PC-9 (cell line): ENCODE data around the gene MTIF2. TPM values are rescaled to one million over a fixed set of nuclear protein-coding genes. Genes with fewer than 3 reads are reported as not detected.

Experiments
- BruUV-seq: library from RNA; stranded (reverse); fragments of 400-500 nt; replicated peaks from 2 replicates; lab custom pipeline; 2021; lab: Mats Ljungman, UMichigan
- CTCF ChIA-PET: fragments of 300-600 bp; sonication (Branson Sonifier 250); formaldehyde crosslinking; loops from one replicate; lab custom pipeline; 2022; ENCODE audit warnings: antibody characterized with exemption; lab: Charles Lee
- POLR2A ChIA-PET: fragments of 300-600 bp; sonication (Branson Sonifier 250); formaldehyde crosslinking; loops from one replicate; lab custom pipeline; 2022; ENCODE audit warnings: antibody characterized with exemption; ENCODE audit not compliant: unreplicated experiment; lab: Charles Lee
- DNase-seq, 2 experiments: peaks; one replicate each; pipeline versions ENCODE4 v3.0.0 to v3.0.0-alpha.2; 2015 to 2022; ENCODE audit warnings: mixed read lengths in 1 of 2
- H2AFZ ChIP-seq: fragments of 200-600 bp; sonication (generic); 2 replicates; pipeline ENCODE4 v1.8.1; 2017; ENCODE audit warnings: antibody characterized with exemption
- H3F3A ChIP-seq: fragments of 200-600 bp; sonication (generic); 2 replicates; pipeline ENCODE4 v1.8.1; 2017; ENCODE audit warnings: antibody characterized with exemption, mild to moderate bottlenecking, low read depth; ENCODE audit not compliant: insufficient read depth
- H3K27ac ChIP-seq: fragments of 200-600 bp; sonication (generic); 2 replicates; pipeline ENCODE4 v1.6.1; 2016; ENCODE audit warnings: mixed run types
- H3K27me3 ChIP-seq: fragments of 200-600 bp; sonication (generic); 2 replicates; pipeline ENCODE4 v1.6.1; 2016; ENCODE audit warnings: low read depth, mixed run types; ENCODE audit not compliant: insufficient read depth
- H3K36me3 ChIP-seq: fragments of 200-600 bp; sonication (generic); 2 replicates; pipeline ENCODE4 v1.6.1; 2016; ENCODE audit warnings: low read depth, mixed run types
- H3K4me1 ChIP-seq: fragments of 200-600 bp; sonication (generic); replicated peaks from 2 replicates; pipeline ENCODE4 v1.6.1; 2016; ENCODE audit warnings: mixed run types; ENCODE audit not compliant: insufficient read depth
- H3K4me2 ChIP-seq: fragments of 200-600 bp; sonication (generic); 2 replicates; pipeline ENCODE4 v1.6.1; 2017; ENCODE audit warnings: mixed run types
- H3K4me3 ChIP-seq: fragments of 200-600 bp; sonication (generic); 2 replicates; pipeline ENCODE4 v1.6.1; 2016; ENCODE audit warnings: mixed run types
- H3K79me2 ChIP-seq: fragments of 200-600 bp; sonication (generic); 2 replicates; pipeline ENCODE4 v1.6.1; 2017; ENCODE audit warnings: low read depth, mixed run types
- H3K9me2 ChIP-seq: fragments of 200-600 bp; sonication (generic); 2 replicates; pipeline ENCODE4 v1.8.1; 2017; ENCODE audit warnings: mild to moderate bottlenecking; ENCODE audit not compliant: insufficient read depth
- H3K9me3 ChIP-seq: fragments of 200-600 bp; sonication (generic); 2 replicates; pipeline ENCODE4 v1.8.1; 2016; ENCODE audit warnings: low read depth; ENCODE audit not compliant: insufficient read depth
- H4K20me1 ChIP-seq: fragments of 200-600 bp; sonication (generic); 2 replicates; pipeline ENCODE4 v1.8.1; 2017; ENCODE audit not compliant: insufficient read depth
- CTCF ChIP-seq: fragments of 200-600 bp; sonication (generic); conservative IDR thresholded peaks from 2 replicates; pipeline ENCODE4 v1.6.1; 2017; ENCODE audit warnings: mixed run types, antibody characterized with exemption, mild to moderate bottlenecking, moderate library complexity
- EZH2 ChIP-seq: fragments of 200-600 bp; sonication (generic); IDR thresholded peaks from 2 replicates; pipeline ENCODE4 v1.8.0; 2017; ENCODE audit warnings: antibody characterized with exemption, low read depth
- intact Hi-C: fragments of 100-400 bp; cut with micrococcal nuclease; formaldehyde crosslinking; loops from one replicate; pipeline ENCODE4 v1.10.0; 2022; ENCODE audit not compliant: unreplicated experiment
- total RNA-seq: library from RNA; stranded (reverse); gene quantifications from 2 replicates; pipeline ENCODE4 v1.2.3, GENCODE V29; 2021

The MTIF2 gene
- total RNA-seq, 1 experiment from 2014 or later = 52.0 TPM

GRCh38 chr2:55232084-55232862, 36.8 kb downstream of the MTIF2 start, which contains the start of the genes CLHC1 and RPS27A:
Gene CLHC1 (minus strand): TSS chr2:55232293. CDS start chr2:55222411, 9,882 bp downstream.
Gene RPS27A (plus strand): TSS chr2:55232688. CDS start chr2:55232825, 137 bp downstream.
- DNase-seq = peak; percentile 94 to 98
- Histone ChIP-seq H2AFZ (peak within 1 kb of the TSS; percentile 84), H3F3A (peaks cover 53% of the 10 kb centered on the region), H3K4me1 (peaks cover 29% of the 10 kb centered on the region), H3K36me3 (peaks cover 51% of the 10 kb centered on the region), H3K27ac (peak within 1 kb of the TSS; percentile 83), H3K4me3 (peak within 1 kb of the TSS; percentile 97), H3K9me2 (no peaks in the 10 kb centered on the region), H4K20me1 (peaks cover 39% of the 10 kb centered on the region), H3K9me3 (no peaks in the 10 kb centered on the region), H3K79me2 (peaks cover 74% of the 10 kb centered on the region), H3K27me3 (no peaks in the 10 kb centered on the region), H3K4me2 (peak within 1 kb of the TSS; percentile 99)
- no TSS peak for BruUV-seq
- CTCF ChIA-PET = no interaction called here
- TF ChIP-seq CTCF (peak; percentile 7; the same call in 1 of the 2 replicates), EZH2 (no peak)
- intact Hi-C loops = loop anchor here (1.0 to 5.0 kb wide), 6 partner anchors 37 to 559 kb away; partner anchors contain the start of genes EML6, MTIF2, PPP4R3B and RTN4
- POLR2A ChIA-PET = interaction anchor here (0.6 to 1.0 kb wide), 2 partner anchors 287 to 527 kb away, joined by 4 read pairs; partner anchors contain the start of gene CFAP36

- H3K9me3 ChIP-seq = no peaks in the 10 kb centered on the region
- intact Hi-C loops = loop anchor here (1.0 to 5.0 kb wide), 6 partner anchors 38 to 559 kb away; partner anchors contain the start of genes EML6, MTIF2, PPP4R3B and RTN4
- H3K79me2 ChIP-seq = peaks cover 80% of the 10 kb centered on the region
- peak in 1 of 2 experiments; percentile 23 for DNase-seq
- H3K4me1 ChIP-seq = peaks cover 29% of the 10 kb centered on the region
- CTCF ChIA-PET = no interaction called here
- no peaks in the 10 kb centered on the region for H3K27me3 ChIP-seq
- H2AFZ ChIP-seq = peak overlapping the region; percentile 84
- H3K4me3 ChIP-seq = peak overlapping the region; percentile 97
- peaks cover 45% of the 10 kb centered on the region for H3K36me3 ChIP-seq
- TF ChIP-seq CTCF (no peak), EZH2 (no peak)
- POLR2A ChIA-PET = no interaction called here
- peak overlapping the region; percentile 83 for H3K27ac ChIP-seq
- TSS peak; percentile 55 for BruUV-seq
- peaks cover 37% of the 10 kb centered on the region for H4K20me1 ChIP-seq
- peaks cover 47% of the 10 kb centered on the region for H3F3A ChIP-seq
- peak overlapping the region; percentile 99 for H3K4me2 ChIP-seq
- no peaks in the 10 kb centered on the region for H3K9me2 ChIP-seq
Measured at GRCh38 chr2:55231546-55232083, 37.4 kb downstream of the MTIF2 start.

DNA sequence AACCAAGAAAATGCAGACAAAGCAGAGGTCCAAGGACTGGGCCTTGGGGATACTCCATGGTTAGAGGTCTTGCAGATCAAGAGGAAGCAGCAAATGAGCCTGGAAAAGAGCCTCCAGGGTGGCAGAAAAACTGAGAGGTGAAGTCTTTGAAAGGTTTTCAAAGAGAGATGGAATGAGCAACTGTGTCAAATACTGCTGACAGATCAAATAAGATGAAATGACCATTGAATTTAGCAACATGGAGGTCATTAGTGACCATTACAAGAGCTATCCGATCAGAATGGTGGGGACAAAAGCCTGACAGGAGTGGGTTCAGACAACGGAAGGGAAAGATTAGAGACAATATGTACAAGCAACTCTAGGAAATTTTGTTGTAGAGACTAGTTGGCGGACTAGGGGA, 38.5 kb downstream of the MTIF2 start:
- POLR2A ChIA-PET = interaction anchor here (0.6 kb wide), 1 partner anchor 388 kb away, joined by 11 read pairs; no protein-coding TSS in a partner anchor
- BruUV-seq = no TSS peak
- Histone ChIP-seq H2AFZ (no peak overlapping the region), H3K4me2 (peak overlapping the region; percentile 99), H3K9me2 (no peaks in the 10 kb centered on the region), H3K4me1 (peaks cover 29% of the 10 kb centered on the region), H3K79me2 (peaks cover 78% of the 10 kb centered on the region), H3K4me3 (peak overlapping the region; percentile 97), H4K20me1 (peaks cover 29% of the 10 kb centered on the region), H3K9me3 (no peaks in the 10 kb centered on the region), H3F3A (peaks cover 36% of the 10 kb centered on the region), H3K27me3 (no peaks in the 10 kb centered on the region), H3K27ac (no peak overlapping the region), H3K36me3 (peaks cover 35% of the 10 kb centered on the region)
- DNase-seq = no peak
- intact Hi-C loops = loop anchor here (5.0 kb wide), 1 partner anchor 213 kb away; no protein-coding TSS in a partner anchor
- CTCF ChIA-PET = interaction anchor here (0.6 kb wide), 1 partner anchor 21 kb away, joined by 3 read pairs; no protein-coding TSS in a partner anchor
- TF ChIP-seq CTCF (no peak), EZH2 (no peak)
